GM12874 (cell line): Measurements from ENCODE around the gene TP53I11.

Experiments
- TF ChIP-seq, protein P1 (sequence below): IDR thresholded peaks from 2 replicates; pipeline ENCODE4 v1.5.1; 2011; ENCODE audit warnings: low read depth, mild to moderate bottlenecking, control low read depth, low read length, moderate library complexity; ENCODE audit not compliant: insufficient read depth

Gene TP53I11

DNA sequence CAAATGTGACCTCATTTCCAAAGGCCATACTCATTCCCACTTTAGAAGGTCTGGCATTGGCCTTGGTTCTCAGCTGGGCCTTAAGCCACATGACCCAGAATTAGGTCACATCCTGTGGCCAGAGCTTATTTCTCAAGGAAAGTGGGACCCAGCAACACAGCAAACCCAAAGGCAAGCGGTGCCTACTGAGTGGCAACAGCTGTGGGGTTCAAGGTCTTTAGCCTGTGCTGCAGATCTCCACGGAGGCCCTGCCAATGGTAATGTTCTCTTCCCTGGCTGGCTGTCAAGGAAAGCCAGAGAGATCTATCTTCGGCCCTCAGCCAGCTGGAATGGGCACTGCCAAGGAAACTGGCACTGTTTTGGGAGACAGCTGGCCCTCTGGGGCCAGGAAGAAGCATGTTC lies 41.5 kb upstream of the TP53I11 start:
- TF ChIP-seq, protein P1, sequence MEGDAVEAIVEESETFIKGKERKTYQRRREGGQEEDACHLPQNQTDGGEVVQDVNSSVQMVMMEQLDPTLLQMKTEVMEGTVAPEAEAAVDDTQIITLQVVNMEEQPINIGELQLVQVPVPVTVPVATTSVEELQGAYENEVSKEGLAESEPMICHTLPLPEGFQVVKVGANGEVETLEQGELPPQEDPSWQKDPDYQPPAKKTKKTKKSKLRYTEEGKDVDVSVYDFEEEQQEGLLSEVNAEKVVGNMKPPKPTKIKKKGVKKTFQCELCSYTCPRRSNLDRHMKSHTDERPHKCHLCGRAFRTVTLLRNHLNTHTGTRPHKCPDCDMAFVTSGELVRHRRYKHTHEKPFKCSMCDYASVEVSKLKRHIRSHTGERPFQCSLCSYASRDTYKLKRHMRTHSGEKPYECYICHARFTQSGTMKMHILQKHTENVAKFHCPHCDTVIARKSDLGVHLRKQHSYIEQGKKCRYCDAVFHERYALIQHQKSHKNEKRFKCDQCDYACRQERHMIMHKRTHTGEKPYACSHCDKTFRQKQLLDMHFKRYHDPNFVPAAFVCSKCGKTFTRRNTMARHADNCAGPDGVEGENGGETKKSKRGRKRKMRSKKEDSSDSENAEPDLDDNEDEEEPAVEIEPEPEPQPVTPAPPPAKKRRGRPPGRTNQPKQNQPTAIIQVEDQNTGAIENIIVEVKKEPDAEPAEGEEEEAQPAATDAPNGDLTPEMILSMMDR, result no peak

DNA sequence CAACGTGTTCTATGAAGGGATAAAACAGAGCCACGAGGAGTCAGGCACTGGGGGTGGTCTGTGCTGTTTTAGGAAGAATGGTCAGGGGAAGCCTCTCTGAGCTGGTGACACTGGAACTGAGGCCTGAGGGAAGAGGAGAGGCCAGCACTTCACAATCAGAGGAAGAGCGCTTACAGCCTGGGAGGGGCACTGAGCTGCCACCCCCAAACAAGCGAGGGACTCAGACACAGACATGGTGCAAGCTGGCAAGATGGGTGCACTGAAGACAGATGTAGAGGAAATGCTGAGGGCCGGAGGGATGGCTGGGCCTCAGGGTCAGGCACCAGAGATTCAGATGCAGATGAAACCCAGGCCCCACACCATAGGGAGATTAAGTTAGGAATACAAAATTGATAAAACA lies 40.0 kb upstream of the TP53I11 start:
- TF ChIP-seq, protein P1, result no peak

DNA sequence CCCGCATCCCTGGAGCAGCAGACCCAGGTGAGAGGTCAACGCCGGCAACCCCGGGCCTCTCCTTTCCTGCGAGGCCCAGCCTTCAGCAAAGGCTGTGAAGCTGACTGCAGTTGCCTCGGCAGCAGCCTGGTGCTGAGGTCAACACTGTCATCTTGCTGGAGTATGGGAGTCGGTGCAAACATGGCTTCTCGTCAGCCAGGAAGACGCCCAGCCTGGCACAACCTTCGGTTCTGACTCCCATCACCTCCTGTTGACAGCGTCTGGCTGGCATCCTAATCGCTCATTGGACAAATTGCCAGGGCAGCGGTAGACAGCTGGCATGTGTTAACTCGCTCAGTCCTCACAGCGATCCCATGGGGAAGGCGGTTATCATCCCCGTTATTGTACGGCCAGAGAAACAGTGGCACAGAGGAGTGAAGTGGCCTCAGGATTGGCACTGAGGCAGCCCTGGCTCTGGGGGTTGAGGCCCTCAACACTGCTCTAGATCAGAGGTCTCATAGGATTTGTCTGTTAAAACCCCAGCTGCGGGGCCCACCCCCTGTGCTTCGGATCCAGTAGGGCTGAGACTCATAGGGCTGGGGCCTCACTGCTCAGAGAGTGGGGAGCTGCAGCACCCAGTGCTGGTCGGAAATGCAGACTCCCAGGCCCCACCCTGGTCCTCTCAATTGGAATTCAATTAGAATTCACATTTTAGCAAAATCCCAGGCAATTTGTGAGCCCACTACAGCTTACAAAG lies 39.3 kb upstream of the TP53I11 start:
- TF ChIP-seq, protein P1, result no peak

DNA sequence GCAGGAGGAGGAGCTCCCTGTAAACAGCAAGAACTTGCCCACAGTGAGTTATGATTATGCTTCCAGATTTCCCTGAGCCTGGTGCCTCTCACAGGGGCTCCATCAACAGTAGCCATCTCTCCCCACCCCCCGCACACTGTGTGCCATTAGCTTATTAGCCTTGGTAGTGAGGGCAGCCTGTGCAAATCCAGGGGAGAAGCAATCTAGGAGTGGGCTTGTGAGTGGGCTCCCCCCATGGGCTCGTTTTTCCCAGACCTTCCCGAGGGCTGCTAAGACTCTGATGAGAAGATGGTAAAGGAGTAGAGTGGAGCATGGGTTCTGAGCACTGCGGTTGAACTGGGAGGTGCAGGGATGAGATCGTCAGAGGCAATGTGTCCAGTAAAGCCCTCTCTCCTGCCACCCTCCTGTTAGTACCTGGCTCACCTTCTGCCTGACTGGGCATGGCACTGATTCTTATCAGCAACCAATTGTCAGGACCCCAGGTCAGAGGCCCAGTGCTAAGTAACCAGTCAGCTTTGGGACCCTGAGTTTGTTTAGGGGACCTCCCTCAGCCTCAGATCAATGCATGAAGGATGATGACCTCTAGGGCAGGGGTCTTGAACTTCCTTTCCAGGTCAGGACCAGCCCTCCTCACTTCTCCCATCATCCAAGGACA lies 38.4 kb upstream of the TP53I11 start:
- TF ChIP-seq, protein P1, result no peak

DNA sequence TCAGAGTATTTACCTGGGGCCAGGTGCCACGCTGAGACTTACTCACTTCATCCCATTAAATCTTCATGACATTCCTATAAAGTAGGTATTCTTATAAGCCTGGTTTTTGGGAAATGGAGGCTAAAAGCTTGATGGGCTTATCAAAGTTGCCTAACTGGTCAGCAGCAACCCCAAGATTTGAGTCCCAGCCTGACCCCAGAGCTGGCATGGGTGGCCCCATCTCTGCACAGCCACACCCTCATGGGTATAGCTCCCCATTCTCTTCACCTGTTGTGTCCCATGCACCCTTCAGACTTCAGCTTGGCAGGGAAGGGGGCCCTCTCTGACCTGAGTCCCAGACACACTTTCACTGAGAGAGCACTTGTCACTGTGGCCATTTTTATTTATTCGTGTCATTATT lies 37.4 kb upstream of the TP53I11 start:
- TF ChIP-seq, protein P1, result no peak

DNA sequence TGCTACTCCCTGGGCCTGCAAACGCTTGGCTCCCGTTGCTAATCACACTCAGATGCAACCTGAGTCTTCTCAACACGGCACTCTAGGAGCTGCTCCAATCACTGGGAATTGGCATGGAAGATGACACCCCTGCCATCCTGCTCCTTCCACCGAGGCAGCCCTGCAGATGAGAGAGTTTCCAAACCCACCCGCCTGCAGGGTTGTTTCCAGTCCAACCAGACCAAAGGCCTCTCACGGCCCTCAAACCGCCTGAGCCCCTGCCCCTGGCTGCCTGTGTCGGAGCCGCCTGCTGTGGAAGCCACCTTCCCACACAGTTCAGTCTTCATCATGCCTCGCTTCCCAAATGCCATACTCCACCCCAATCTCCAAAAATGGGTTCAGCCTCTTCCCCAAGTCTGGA lies 36.8 kb upstream of the TP53I11 start:
- TF ChIP-seq, protein P1, result no peak

DNA sequence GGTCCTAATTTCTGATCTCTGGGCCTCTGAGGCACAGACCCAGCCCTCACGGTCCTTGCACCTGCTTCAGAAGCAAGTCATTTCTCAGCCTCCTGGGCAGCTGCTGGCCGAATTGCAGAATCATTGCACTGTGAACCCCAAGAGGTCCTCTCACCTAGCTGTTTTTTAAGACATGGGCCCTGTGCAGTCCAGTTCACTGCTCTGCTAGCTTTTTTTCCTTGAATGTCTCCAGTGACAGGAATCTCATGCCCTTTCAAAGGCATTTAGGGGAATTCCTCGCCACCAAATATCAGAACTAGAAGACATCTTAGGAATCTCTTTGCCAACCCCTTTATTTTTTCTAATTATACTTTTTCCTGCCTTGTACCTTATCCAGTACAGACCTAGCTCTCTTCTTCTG lies 35.6 kb upstream of the TP53I11 start:
- TF ChIP-seq, protein P1, result no peak
